Measurements from ENCODE around the gene MEIS3.

MEIS3 gene

GRCh38 chr19:47419030-47419783, at the start of gene MEIS3:
Gene MEIS3, minus strand, starts transcription at chr19:47419527. Its CDS starts 446 bp downstream, at chr19:47419081.
- DNase-seq: no peak

GRCh38 chr19:47467914-47468313, 48.6 kb upstream of the MEIS3 start:
- DNase-seq: no peak

GRCh38 chr19:47465957-47466356, 46.6 kb upstream of the MEIS3 start:
- no peak for DNase-seq

- no peak for DNase-seq
These were observed 45.5 kb upstream of the MEIS3 start for GRCh38 chr19:47464675-47465419.

GRCh38 chr19:47461876-47462275, 42.5 kb upstream of the MEIS3 start:
- DNase-seq: no peak

GRCh38 chr19:47459477-47459876, 40.1 kb upstream of the MEIS3 start:
- no peak for DNase-seq

GRCh38 chr19:47458672-47459071, 39.3 kb upstream of the MEIS3 start:
- no peak for DNase-seq

- no peak for DNase-seq
These were observed 37.6 kb upstream of the MEIS3 start for GRCh38 chr19:47456721-47457474.

GRCh38 chr19:47450478-47450877, 31.2 kb upstream of the MEIS3 start:
- no peak for DNase-seq

- DNase-seq: no peak
These were observed 29.0 kb upstream of the MEIS3 start for GRCh38 chr19:47448360-47448727.

GRCh38 chr19:47447470-47448359, 28.4 kb upstream of the MEIS3 start:
- peak; percentile 54 to 75 for DNase-seq

- no peak for DNase-seq
These were observed 27.5 kb upstream of the MEIS3 start for GRCh38 chr19:47446534-47447469.

GRCh38 chr19:47445937-47446402, 26.6 kb upstream of the MEIS3 start:
- no peak for DNase-seq

GRCh38 chr19:47445527-47445926, 26.2 kb upstream of the MEIS3 start:
- DNase-seq: no peak

- DNase-seq: no peak
These were observed 25.1 kb upstream of the MEIS3 start for GRCh38 chr19:47444388-47444821.

GRCh38 chr19:47443331-47443730, 24.0 kb upstream of the MEIS3 start:
- no peak for DNase-seq

GRCh38 chr19:47438793-47439220, 19.5 kb upstream of the MEIS3 start:
- no peak for DNase-seq

- no peak for DNase-seq
These were observed 18.2 kb upstream of the MEIS3 start for GRCh38 chr19:47437500-47437899.

GRCh38 chr19:47436712-47437401, 17.5 kb upstream of the MEIS3 start:
- peak; percentile 81 to 92 for DNase-seq

- no peak for DNase-seq
These were observed 16.6 kb upstream of the MEIS3 start for GRCh38 chr19:47435883-47436417.

All from stimulated activated CD4-positive, alpha-beta T cell treated with anti-CD3 and anti-CD28 coated beads, Interleukin-2, amount 100 ng/mL, for 48 hours (primary cell).